SK-N-MC (cell line): ENCODE measurements around the gene MEGF9.

Experiments
- EZH2 ChIP-seq: fragments of 200-600 bp; sonication (generic); IDR thresholded peaks from one replicate; pipeline ENCODE4 v1.6.1; 2017; ENCODE audit warnings: antibody characterized with exemption
- FOXP2 ChIP-seq: optimal IDR thresholded peaks from 2 replicates; pipeline ENCODE3; 2011; ENCODE audit warnings: mild to moderate bottlenecking, moderate library complexity; ENCODE audit not compliant: insufficient read depth; ENCODE audit errors: extremely low read length, control extremely low read depth
- POLR2AphosphoS5 ChIP-seq: IDR thresholded peaks from 2 replicates; pipeline ENCODE4 v1.6.1; 2012; ENCODE audit warnings: mild to moderate bottlenecking, low read depth, low read length, borderline replicate concordance

GRCh38 chr9:120628207-120628924 is 85.9 kb downstream of the MEGF9 start:
- TF ChIP-seq EZH2: no peak
- TF ChIP-seq POLR2AphosphoS5: no peak
- no peak for TF ChIP-seq FOXP2
